ENCODE results near the gene ASB8.
A peak's percentile ranks its signal among the peaks of the same experiment; 100 is the strongest.

The ASB8 gene

GRCh38 chr12:48198672-48198971 is 41.3 kb upstream of the ASB8 start:
- TF ChIP-seq CTCF (IDR thresholded peaks at IDR 0.05), result no peak

GRCh38 chr12:48197971-48198671 is 40.8 kb upstream of the ASB8 start:
- TF ChIP-seq CTCF (IDR thresholded peaks at IDR 0.05), result no peak

- TF ChIP-seq CTCF (IDR thresholded peaks at IDR 0.05), result peak; percentile 39; the same call in 1 of the 2 replicates
These were observed 40.2 kb upstream of the ASB8 start for GRCh38 chr12:48197549-48197970.

- TF ChIP-seq CTCF (IDR thresholded peaks at IDR 0.05), result no peak
These were observed 37.5 kb upstream of the ASB8 start for GRCh38 chr12:48194799-48195201.

- no peak for TF ChIP-seq CTCF (IDR thresholded peaks at IDR 0.05)
These were observed 36.3 kb upstream of the ASB8 start for GRCh38 chr12:48193623-48194022.

- no peak for TF ChIP-seq CTCF (IDR thresholded peaks at IDR 0.05)
These were observed 35.5 kb upstream of the ASB8 start for GRCh38 chr12:48192861-48193260.

- TF ChIP-seq CTCF (IDR thresholded peaks at IDR 0.05), result no peak
These were observed 33.8 kb upstream of the ASB8 start for GRCh38 chr12:48191096-48191495.
